GM12875 (cell line): ENCODE data around the gene ZNF330.

ENCODE experiments used
- H3K4me3 ChIP-seq: one replicate; pipeline ENCODE4 v1.5.1; 2011; ENCODE audit warnings: low read depth, low read length, control low read depth
- TF ChIP-seq, protein P1 (sequence below): IDR thresholded peaks from 2 replicates; pipeline ENCODE4 v1.5.1; 2011; ENCODE audit warnings: low read depth, mild to moderate bottlenecking, control low read depth, inconsistent platforms, low read length, moderate library complexity, borderline replicate concordance; ENCODE audit not compliant: insufficient read depth

The ZNF330 gene

GRCh38 chr4:141240259-141240658, 19.6 kb downstream of the ZNF330 start:
- TF ChIP-seq, protein P1, sequence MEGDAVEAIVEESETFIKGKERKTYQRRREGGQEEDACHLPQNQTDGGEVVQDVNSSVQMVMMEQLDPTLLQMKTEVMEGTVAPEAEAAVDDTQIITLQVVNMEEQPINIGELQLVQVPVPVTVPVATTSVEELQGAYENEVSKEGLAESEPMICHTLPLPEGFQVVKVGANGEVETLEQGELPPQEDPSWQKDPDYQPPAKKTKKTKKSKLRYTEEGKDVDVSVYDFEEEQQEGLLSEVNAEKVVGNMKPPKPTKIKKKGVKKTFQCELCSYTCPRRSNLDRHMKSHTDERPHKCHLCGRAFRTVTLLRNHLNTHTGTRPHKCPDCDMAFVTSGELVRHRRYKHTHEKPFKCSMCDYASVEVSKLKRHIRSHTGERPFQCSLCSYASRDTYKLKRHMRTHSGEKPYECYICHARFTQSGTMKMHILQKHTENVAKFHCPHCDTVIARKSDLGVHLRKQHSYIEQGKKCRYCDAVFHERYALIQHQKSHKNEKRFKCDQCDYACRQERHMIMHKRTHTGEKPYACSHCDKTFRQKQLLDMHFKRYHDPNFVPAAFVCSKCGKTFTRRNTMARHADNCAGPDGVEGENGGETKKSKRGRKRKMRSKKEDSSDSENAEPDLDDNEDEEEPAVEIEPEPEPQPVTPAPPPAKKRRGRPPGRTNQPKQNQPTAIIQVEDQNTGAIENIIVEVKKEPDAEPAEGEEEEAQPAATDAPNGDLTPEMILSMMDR, result no peak
- H3K4me3 ChIP-seq, result no peak overlapping the region

- TF ChIP-seq, protein P1, result no peak
- H3K4me3 ChIP-seq, result no peak overlapping the region
These were observed 20.0 kb downstream of the ZNF330 start for GRCh38 chr4:141240671-141241070.

DNA sequence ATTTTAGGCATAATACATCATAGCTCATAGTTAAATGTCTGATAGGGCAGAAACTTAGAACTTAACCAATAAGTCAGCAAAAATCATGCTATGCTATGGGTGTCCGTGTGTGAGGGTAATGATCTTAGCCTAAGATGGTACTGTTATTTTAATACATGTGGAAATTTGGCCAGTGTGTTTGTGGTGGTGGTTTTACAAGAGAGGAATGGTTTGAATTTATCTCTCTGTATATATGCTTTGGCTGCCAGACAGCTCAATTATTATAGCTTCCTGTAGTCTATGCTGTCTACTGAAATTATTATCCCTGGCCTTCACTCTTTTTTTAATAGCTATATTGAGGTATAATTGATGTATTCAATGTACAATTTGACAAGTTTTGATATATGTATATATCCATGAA, 21.3 kb downstream of the ZNF330 start:
- TF ChIP-seq, protein P1, result no peak
- H3K4me3 ChIP-seq, result no peak overlapping the region

GRCh38 chr4:141244419-141244818, 23.7 kb downstream of the ZNF330 start:
- H3K4me3 ChIP-seq, result no peak overlapping the region
- TF ChIP-seq, protein P1, result no peak

GRCh38 chr4:141246243-141246642, 25.5 kb downstream of the ZNF330 start:
- H3K4me3 ChIP-seq, result no peak overlapping the region
- TF ChIP-seq, protein P1, result no peak

DNA sequence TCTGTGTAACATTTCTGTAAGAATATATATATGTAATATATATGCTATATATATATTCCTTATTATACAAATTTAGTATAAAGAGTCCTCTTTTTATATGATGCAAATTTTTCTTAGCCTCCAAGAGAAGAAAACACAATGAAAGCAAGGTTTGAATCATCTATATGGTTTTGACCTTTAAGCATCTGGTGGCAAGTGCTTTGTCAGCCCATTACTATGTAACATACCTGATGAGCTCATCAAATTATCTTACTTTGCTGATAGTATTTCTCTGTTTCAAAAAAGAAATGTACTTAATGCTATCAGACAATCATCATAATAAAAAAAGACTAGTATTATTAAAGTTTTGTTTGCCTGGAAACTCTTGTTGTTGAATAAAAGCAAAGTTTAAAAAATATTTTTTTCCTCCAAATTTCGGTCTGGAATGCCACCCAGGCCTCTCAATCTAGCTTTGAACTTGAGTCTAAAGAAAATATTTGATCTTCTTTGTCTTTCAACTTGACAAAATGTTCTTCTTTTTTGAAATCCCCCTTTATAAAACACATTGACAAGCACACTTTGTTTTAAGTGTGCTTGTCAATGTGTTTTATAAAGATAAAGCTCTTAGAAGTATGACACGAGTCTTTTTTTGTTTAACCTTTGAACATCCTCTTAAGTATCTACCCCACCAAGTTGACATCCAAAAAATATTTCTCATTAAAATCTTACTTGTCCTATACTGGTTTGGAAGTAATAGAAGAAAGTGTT, 26.2 kb downstream of the ZNF330 start:
- TF ChIP-seq, protein P1, result no peak
- H3K4me3 ChIP-seq, result no peak overlapping the region

DNA sequence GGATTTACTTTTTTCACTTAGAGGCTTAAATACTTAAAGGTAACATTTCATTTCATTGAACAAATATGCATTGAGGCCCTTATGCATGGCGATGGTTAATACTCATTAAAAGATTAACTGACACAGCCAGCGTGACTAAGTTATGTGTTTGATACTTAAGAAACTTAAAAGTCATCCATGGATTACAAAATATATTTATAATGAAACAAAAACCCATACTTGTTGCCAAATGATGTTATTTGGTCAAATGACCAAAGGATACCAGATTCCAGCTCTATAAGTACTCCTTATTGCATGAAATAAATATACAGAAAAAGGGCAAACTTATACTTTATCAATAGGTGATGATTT, 26.7 kb downstream of the ZNF330 start:
- TF ChIP-seq, protein P1, result no peak
- no peak overlapping the region for H3K4me3 ChIP-seq
